ENCODE data around the gene SMAGP.

DNA sequence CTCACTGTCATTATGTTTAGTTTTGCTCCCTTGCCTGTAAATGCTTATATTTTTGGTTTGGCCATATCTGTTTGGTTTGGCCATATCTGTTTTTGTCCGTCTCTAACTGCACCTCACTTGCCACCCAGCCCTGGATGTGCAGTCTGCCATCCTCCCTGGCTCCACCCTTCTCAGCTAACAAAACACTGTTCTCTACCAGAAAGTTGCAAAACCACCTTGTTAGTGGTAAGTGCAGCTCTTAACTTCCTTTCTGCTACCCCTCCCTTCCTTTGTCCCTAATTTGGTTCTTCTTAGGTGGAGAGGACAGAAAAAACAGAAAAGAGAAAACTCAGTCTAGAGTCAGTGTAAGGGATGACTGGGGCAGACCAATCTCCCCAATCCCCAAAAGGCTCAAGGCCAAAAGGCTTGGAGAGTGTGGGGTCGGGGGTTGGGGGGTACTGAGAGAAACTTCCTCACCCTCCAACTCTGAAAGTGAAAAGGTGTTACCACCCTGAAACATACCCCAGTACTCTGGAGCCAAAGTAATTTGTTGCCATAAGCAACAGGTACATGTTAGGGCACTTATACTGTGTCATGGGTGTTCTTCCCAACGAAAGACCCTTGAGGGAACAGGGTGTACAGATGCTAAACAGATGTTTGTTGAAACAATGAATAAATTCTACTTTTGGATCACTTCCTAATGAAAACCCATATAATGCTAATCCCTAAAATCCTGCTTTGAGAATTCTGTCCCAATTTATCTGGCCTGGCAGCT lies 48.8 kb upstream of the SMAGP start:
- TF ChIP-seq POLR2A (IDR thresholded peaks at IDR 0.05) (no peak), CTCF (IDR thresholded peaks at IDR 0.05) (no peak)
